HG03520 (cell line): ENCODE measurements around the gene C3.
"Not testable (repeated sequence)": the region's sequence is repeated elsewhere in the genome, so short reads cannot be mapped to it uniquely, and the experiment has no call there.

ENCODE experiments used
- ATAC-seq: cut with Tn5 transposase; IDR thresholded peaks from one replicate; pipeline ENCODE4 v1.9.1; 2021; ENCODE audit warnings: mild to moderate bottlenecking, moderate library complexity; ENCODE audit not compliant: unreplicated experiment

C3 gene

DNA sequence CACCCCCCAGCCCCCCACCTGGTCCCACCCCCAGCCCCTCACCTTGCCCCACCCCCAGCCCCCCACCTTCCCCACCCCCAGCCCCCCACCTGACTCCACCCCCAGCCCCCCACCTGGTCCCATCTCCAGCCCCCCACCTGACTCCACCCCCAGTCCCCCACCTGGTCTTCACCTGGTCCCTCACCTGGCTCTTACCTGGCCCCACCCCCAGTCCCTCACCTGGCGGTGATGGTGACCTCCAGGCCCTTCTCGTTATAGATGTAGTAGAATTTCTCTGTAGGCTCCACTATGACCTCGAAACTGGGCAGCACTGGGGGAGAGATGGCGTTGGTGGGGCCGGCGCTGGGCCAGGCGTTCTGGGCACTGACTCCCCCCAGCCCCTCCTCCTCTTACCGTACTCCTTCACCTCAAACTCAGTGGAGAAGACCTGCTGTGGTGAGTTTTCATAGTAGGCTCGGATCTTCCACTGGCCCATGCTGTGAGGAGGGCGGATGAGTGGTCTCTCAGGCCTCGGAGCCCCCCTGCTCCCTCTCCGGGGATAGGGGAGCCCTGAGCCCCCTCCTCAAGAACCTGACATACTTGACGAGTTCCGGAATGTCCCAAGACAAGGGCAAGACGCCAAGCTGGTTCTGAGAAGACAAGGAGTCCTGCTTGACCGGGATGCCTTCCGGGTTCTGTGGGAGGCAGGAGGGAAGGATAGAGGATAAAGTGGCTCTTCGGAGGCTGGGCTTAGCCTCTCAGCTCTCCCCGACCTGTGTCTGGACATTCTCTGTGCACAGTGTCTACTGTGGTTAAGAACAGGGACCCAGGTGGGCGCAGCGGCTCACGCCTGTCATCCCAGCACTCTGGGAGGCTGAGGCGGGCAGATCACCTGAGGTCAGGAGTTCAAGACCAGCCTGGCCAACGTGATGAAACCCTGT, 6.4 kb downstream of the C3 start:
- no peak for ATAC-seq

DNA sequence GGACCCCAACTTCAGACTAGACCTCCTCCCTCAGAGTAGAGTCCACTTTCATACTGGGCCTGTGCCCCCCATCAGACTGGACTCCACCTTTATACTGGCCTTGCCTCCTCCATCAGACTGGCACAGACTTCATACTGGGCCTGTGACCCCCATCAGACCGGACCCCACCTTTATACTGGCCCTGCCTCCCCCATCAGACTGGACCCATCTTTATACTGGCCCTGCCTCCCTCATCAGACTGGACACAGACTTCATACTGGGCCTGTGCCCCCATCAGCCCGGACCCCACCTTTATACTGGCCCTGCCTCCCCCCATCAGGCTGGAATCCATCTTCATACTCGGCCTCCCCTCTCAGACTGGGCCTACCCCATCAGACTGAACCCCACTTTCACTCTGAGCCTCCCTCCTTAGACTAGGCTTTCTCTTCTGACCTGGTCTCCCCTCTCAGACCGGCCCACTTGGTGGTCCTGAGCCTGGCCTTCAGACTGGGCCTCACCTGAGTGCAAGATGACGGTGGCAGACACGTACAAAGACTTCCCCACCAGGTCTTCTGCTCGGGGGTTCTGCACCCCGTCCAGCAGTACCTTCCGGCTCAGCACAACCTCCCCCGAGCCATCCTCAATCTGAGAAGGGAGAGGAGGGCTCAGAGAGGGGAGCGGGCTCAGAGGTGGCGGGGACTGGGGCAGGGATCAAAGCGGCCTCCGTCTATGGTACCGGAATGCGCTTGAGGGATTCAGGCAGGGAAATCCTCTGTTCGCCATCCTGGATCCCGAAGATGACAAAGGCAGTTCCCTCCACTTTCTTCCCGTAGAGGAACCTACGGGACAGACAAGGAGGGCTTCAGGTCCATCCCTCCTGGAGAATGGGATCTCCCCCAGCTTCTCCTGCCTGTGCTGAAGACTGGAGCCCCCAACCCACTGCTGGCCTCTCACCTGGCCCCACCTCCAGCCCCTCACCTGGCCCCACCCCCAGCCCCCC, 7.5 kb downstream of the C3 start:
- no peak for ATAC-seq

DNA sequence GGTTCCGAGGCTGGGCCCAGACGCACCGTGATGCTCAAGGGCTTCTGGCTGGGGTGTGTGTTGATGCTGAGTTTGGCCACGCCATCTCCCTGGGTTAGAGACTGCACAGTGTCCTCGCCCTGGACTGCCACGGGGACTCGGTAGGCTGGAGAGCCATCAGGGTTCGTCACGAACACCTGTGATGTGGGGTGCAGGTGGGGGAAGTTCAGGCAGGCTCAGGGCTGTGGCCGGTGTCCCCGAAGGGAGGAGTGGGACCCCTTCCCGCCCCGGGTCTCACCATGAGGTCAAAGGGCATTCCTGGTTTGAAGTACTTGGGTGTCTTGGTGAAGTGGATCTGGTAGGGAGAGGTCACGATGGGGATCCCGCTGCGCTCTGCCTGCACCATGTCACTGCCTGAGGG, 8.2 kb downstream of the C3 start:
- no peak for ATAC-seq

DNA sequence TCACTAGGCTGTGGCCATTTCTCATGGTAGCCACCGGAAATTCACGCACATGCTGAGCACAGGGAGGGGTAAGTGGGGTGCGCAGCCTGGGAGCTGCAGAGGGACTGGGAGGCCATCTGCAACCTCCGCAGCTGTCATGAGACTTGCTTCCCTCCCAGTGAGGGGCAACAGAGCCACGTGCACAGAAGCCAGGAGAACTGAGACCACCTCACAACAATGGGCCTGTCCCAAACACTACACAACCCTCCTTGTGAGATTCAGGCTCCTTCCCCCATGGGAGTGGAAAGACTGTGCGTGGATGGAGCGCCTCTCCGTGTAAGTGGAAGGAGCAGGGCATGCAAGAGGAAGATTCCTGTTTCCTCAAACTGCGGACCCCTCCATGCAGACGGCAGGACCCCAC, 8.8 kb downstream of the C3 start:
- ATAC-seq: no peak

DNA sequence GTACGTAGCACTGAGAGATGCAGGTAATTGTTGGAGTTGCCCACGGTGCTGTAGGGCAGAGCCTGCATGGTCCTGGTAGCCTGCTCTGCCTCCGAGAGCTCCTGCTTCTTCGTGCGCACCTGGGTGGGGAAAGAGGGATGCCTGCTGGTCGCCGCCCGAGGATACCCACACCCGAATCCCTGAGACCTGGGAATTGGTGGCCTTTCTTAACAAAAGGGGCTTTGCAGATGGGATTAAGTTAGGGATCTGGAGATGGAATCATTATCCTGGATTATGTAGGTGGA, 9.4 kb downstream of the C3 start:
- no peak for ATAC-seq

DNA sequence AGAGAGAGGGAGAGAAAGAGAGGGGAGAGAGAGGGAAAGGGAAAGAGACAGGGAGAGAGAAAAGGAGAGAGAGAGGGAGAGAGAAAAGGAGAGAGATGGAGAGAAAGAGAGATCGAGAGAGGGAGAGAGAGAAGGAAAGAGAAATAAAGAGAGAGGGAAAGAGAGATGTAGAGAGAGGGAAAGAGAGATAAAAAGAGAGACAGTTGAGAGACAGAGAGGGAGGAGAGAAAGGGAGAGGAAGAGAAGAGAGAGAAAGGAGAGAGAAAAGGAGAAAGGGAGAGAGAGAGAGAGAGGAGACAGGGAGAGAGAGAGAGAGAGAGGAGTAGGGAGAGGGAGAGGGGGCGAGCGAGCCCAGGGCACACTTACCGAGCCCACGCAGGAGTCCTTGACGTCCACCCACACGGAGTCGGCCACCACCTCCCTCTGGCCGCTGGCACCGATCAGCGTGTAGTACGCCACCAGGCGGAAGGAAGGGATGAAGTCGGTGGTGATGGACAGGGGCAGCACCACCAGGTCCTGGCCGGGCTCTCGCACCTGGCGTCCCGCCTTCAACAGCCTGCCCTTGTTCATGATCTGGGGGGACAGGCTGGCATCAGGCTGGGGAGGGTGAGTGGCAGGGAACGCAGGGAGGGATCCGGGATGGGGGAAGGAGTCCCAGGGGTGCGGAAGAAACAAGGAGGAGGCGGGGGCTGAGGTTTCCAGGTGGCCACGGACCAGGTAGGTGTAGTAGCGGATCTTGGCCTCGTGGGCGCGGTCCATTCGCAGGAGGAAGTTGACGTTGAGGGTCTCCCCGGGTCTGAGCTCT, 10.0 kb downstream of the C3 start:
- no peak for ATAC-seq

DNA sequence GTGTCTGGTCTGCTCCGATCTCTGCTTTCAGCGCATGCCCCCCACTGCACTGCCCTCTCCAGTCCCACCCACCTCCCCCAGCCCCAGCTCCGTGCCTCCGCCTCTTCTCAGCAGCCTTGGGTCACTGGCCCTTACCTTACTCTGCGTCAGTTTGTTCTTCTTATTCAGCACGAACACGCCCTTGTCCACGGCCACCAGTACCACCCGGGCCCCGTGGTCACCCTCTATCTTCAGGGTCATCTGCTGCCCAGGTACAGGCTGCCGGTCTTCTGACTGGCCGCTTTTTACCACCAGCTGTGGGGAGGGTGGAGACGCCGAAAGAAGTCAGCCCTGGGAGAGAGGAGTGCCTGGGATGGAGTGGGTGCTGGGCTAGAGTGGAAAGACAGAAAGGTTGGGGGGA, 10.9 kb downstream of the C3 start:
- ATAC-seq: no peak

DNA sequence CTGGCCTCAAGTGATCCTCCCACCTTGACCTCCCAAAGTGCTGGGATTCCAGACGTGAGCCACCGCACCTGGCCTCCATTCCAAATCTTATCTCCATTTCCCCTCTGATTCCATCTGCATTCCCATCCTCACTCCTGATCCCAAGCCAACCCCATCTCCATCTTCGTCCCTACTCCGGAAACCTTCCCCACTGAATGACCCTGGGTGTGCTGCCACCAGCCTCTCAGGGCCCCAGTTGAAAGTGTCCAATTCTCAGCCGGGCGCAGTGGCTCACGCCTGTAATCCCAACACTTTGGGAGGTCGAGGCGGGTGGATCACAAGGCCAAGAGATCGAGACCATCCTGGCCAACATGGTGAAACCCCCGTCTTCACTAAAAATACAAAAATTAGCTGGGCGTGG, 11.5 kb downstream of the C3 start:
- not testable (repeated sequence) for ATAC-seq

DNA sequence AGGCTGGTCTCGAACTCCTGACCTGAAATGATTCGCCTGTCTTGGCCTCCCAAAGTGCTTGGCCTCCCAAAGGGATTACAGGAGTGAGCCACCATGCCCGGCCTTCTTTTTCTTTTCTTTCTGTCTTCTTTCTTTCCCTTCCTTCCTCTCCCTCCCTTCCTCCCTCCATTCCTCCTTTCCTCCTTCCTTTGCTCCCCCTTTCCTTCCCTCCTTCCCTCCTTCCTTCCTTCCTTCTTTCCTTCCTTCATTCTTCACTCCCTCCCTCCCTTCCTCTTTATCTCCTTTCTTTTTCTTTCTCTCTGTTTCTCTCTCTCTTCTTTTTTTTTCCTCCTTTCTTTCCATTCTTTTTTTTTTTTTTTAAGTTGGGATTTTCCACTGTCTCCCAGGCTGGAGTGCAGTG, 12.1 kb downstream of the C3 start:
- no peak for ATAC-seq

DNA sequence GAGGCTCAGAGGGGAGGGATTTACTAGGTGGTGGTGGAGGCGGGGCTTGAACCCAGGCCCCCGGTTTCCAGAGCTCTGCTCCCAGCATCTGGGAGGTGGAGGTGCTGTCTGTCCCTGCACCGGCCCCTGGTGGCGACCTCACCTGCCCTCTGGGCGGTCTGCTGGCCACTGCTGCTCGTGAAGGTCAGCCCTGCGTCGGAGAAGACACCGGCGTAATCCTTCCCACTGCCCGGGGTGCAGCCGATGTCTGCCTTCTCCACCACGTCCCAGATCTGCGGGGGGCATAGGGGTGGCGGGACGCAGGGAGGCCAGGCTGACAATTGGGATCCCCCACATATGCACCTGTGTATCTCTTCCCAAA, 12.8 kb downstream of the C3 start:
- ATAC-seq: no peak

DNA sequence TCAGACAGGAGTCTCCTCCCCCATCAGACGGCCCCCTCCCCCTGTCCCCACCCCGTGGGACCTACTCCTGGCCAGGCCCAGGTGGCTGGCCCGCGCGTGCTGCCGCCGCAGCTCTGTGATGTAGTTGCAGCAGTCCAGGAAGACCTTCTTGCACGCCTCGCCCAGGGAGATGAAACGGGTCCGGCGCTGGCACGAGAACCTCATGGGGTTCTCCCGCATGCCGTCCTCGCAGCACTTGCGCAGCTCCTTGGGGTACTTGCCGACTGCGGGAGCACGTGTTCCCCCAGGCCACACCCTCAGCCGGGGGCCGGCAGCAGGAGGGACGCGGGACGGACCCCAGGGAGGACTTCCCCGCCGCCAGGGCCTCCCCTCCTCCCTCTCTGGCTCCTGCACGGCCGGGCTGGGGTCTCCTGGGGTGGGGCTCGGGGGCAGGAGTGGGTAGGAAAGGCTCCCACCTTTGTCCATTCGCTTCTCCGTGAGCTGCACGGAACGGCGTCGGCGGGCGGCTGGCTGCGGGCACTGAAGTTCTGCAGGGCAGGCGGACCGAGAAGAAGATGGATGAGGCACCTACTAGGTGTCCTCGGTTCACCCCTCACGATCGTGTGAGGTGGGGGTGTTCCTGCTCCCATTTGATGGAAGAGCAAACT, 13.3 kb downstream of the C3 start:
- ATAC-seq: no peak

DNA sequence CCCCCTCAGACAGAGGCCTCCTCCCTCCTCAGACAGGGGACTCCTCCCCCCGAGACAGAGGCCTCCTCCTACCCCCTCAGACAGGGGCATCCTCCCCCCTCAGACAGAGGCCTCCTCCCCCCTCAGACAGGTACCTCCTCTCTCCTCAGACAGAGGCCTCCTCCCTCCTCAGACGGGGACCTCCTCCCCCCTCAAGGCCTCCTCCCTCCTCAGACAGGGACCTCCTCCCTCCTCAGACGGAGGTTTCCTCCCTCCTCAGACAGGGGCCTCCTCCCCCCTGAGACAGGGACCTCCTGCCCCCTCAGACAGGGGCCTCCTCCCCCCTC, 13.9 kb downstream of the C3 start:
- no peak for ATAC-seq

DNA sequence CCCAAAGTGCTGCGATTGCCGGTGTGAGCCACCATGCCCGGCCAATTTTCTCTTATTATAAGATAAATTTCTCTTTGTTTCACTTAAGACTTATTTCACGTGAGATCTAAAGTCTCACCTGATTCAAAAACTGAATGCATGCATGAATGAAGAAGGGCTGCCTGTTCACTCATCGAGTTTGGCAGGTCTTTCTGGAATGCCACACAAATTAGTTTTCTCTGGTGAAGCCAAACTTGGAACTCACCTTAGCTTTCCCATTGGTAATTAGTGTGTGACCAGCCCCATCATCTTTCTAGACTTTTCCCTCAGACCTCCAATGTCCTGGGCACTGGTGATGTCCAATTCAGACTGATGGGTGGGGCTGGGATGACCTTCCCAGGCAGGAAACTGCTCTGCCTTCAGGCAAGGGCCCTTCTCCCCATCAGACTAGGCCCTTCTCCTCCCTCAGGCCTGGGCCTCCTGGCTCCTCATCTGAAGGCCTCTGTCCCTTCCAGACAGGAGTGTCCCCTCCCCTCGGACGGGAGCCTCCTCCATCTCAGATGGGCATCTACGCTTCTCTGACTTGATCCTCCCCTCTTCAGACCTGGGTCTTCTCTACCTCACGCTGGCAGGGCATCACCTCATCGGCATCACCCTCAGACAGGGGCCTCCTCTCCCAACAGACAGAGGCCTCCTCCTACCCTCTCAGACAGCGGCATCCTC, 14.4 kb downstream of the C3 start:
- no peak for ATAC-seq

DNA sequence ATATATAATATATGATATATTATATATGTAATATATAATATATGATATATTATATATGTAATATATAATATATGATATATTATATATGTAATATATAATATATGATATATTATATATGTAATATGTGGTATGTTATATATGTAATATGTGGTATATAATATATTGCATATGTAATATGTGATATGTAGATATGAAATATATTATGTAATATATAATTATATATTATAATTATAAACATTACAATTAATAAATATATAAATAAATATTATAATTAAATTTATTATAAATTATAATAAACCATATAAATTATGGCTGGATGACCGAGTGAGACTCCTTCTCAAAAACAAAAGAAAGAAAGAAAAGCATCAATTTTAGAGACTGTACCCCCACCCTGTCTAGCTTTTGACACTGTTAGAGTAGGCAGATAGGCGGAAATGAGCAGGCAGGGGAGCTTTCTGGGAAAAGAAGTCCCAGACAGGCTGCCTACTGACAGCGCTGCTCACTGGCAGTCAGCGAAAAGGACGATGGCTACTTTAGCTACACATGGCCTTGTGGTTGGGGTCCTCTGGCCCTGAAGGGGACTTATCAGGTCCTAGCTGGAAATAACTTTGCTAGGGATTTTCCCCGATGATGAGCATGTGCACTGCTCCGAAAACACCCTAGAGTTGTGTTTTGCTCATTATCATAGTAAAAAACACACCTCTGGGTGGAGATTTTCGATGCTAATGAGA, 19.7 kb downstream of the C3 start:
- ATAC-seq: no peak

DNA sequence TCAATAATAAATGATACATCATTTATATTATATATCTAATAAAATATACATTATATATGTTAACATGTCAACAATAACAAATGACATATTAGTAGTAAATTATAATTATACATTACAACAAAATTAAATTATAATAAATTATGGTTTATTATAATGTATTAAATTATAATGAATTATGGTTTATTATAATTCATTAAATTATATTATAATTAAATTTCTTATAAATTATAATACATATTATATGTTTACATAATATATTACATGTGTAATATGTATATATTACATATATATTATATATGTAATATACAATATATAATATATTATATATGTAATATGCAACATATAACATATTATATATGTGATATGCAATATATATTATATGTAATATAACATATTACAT, 20.5 kb downstream of the C3 start:
- ATAC-seq: no peak

DNA sequence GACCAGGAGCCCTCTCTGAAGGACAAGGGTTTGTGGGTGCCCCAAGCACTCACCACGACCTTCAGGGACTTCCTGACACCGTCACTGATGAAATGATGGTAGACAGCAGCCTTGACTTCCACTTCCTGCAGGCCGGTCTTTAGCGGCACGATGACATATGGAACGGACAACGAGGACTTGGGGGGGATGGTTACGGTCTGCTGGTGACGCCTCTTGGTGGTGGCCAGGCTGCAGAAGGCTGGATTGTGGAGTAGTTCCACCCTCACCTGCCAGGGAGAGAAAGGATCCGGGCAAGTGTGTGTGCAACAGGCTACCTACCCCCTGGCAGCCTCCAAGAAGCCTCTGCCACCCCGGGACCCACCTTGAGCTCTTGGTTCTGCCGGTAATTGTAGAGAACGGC, 23.2 kb downstream of the C3 start:
- no peak for ATAC-seq

DNA sequence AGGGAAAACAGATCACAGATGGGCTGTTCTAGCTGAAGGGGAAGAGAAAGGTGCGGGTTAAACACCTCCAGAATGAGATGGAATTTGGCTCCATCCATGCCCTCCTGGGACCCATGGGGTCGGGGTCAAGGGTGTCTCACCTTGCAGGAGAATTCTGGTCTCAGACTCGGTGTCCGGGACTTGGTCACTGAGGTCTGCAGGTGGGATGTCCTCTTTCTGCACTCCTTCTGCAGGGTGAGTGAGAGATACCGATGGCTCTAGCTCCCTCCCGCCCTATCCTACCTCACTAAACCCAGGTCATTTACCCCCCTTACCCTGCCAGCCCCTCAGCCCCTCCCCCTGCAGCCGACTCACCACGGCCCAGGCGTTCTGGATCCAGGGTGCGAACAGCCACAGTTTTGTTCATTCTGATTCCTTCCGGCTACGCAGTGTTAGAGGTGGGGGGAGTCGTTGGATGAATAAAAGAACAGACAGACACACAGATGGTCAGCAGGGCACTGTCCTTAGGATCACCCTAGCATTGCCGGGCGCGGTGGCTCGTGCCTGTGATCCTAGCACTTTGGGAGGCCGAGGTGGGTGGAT, 24.1 kb downstream of the C3 start:
- no peak for ATAC-seq

DNA sequence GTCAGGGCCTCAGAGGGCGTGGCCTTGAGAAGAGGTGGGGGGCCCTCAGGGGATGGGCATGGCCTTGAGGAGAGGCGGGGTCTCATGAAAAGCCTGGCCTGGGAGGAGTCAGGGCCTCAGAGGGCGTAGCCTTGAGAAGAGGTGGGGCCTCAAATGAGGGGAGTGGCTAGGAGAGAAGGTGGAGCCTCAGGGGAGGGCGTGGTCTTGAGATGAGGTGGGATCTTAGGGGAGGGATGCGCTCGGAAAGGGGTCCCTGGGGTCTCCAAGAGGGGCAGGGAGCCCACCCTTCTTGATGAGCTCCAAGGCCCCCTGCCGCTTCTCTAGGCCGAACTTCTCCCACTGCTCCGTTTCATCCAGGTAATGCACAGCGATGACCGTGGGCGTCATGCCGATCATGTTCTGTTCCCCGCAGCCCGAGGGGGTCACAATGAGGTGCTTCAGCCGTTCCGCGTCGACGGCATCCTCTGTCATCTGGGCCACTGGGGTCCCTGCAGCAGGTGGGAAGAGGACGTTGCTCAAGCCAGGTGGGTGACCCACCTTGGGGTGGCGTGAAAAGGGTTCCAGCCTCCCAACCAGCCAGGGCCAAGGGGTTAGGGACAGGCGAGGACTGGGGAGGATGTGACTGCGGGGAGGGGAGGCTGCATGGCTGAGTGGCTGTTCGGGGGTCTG, 26.2 kb downstream of the C3 start:
- ATAC-seq: no peak

DNA sequence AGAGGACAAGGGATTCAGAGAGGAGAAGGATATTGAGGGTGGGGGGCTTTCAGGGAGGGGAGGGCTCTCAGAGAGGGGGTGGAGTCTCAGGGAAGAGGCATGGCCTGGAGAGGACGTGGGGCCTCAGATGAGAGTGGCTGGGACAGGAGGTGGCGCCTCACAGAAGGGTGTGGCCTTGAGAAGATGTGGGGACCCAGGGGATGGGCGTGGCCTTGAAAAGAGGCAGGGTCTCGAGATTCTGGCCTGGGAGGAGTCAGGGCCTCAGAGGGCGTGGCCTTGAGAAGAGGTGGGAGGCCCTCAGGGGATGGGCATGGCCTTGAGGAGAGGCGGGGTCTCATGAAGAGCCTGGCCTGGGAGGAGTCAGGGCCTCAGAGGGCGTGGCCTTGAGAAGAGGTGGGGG, 26.8 kb downstream of the C3 start:
- ATAC-seq: no peak
